Kidney glomerular epithelial cell (primary cell): ENCODE data around the gene OR1M1.
A peak's percentile ranks its signal among the peaks of the same experiment; 100 is the strongest.

Source experiments
- DNase-seq: peaks from one replicate; lab custom pipeline; 2025; lab: John Stamatoyannopoulos, UW

The OR1M1 gene

DNA sequence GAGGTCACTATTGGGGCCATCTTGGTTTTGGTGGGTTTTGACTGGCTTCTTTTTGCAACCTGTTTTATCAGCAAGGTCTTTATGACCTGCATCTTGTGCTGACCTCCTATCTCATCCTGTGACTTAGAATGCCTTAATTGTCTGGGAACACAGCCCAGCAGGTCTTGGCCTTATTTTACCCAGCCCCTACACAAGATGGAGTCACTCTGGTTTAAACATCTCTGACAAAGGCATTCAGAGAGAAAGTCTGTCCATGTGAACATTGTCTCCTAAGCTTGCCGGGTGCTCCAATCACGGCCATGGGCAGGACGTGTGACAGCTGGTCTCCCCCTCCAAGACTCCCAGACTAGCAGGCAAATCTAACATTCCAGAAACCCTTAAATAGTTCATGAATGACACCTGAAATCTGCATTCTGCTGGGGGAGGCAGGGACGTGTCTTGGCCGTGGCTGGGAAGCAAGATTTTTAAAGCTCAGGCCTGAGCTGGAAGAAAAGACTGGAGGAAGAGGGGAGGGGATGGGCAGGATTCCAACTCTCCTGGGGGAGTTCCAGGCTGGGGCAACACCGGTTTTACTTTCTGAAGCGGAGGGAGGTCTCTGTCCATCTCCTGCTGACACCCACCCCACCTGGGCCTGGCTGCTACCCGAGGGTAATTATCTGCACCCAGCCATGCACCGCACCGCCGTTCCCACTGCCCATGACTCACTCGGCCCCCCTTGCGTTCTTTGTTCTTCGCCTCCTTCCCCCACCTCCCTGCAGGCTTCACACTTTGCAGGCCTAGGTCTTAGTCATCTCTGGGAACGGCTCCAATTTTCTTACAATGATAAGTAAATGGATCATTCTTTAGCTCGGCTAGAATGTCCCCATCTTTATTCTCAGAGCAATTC, 11.6 kb upstream of the OR1M1 start:
- DNase-seq = peak; percentile 100

DNA sequence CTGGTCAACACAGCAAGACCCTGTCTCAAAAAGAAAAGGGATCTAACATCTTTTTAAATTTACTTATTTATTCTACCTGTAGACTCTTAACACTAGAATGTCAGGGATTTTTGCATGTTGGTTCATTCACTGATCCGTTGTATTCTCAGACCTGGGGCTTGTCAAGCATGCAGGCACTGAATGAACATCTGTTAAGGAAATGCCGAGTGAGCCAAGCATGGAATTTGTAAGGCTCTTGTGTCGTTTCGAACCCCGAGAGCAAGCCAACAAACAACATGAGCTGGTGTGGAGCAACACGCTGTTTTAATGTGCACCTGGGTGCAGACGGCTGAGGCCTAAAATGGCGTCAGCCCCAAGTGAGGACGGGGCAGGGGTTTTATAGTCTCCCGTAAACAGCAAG, 10.0 kb upstream of the OR1M1 start:
- no peak for DNase-seq

DNA sequence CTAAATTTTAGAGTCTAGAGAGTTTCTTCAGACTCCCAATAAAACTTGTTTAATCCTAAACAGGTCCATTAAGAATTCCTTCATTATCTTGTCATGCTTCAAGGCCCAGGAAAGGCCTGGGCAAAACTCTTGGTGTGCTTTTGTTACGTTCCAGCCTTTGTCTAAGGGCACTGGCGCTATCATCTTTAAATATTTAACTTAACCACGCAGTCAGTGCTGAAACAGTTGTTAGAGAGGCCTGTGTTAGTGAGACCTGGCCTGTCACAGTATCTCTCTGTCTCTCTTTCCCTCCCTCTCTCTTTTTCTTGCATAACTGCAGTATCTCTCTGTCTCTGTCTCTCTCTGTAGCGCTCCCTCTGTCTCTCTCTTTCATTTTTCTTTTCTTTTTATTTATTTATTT, 8.2 kb upstream of the OR1M1 start:
- DNase-seq = peak; percentile 56

DNA sequence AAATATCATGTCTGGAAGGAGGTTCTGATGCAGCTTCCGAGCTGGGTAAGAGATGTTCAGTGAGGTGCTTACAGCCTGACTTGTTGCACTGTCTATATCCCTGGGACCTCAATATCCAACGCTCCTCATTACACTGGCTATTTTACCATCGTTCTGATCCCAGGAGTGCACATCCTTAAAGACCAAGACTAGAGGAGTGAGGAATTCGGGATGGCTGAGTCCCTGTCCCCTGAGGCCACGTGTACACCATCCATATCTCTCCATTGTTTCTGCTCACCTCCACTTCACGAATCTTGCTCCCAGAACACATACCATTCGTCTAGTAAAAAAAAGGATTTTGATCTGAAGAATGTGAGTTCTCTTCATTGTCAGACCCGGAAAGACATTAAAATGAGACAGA, 20.5 kb downstream of the OR1M1 start, which contains the start of gene OR7G2:
Gene OR7G2 (minus strand): TSS at position 101 of the 400 bp plus-strand sequence. CDS start 4,232 bp downstream, outside the sequence.
- no peak for DNase-seq

DNA sequence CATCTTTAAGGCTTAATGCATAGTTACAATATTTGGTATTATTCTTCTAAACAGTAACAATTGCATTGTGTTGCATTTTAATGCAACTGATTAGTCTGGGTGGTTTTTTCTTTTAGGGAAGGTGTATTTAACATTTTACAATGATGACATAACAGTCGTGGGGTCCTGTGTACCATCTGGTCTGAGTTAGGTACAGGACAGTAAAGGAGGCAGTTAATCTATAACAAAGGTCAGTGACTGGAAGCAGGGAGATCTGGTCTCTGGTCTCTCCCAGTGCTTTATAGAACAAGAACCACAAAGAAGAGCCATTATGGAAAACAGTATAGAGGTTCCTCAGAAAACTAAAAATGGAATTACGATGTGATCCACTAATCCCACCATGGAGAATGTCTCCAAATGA, 23.1 kb downstream of the OR1M1 start:
- no peak for DNase-seq

DNA sequence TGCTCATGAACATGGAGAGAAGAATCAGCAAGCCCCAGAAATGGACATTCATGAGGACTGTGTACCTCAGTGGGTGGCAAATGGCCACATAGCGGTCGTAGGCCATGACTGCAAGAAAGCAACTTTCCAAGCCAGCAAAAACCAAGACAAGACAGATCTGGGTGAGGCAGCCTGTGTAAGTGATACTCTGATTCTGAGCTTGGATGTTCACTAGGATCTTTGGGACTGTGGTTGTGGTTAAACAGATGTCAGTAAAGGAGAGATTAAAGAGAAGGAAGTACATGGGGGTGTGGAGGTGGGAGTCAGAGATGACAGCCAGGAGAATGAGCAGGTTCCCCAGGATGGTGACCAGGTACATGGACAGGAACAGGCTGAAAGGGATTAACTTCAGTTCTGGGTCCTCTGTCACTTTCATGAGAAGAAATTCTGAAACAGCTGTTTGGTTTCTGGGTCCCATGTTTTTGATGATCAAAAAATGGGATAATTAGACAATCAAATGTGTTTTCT, 28.5 kb downstream of the OR1M1 start, which contains the start of gene OR7G1:
Gene OR7G1 (minus strand): TSS at position 457 of the 507 bp plus-strand sequence. CDS start 0 bp downstream, at position 457.
- DNase-seq = no peak

DNA sequence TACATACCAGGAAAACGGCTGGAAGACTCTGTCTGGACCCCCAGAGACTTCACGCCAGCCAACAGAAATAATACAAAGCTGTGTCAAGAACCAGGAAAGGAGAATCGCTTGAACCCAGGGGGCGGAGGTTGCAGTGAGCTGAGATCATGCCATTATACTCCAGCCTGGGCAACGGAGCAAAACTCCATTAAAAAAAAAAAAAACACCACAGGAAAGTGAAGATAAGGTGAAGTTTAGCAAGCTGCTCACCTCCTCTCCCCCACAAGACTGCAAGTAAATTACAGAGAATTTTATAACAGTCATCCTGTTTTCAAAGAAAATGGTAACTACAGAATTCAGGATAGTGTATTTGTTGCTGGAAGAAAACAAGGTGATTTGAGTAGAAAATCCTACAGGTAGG, 29.7 kb downstream of the OR1M1 start:
- no peak for DNase-seq

DNA sequence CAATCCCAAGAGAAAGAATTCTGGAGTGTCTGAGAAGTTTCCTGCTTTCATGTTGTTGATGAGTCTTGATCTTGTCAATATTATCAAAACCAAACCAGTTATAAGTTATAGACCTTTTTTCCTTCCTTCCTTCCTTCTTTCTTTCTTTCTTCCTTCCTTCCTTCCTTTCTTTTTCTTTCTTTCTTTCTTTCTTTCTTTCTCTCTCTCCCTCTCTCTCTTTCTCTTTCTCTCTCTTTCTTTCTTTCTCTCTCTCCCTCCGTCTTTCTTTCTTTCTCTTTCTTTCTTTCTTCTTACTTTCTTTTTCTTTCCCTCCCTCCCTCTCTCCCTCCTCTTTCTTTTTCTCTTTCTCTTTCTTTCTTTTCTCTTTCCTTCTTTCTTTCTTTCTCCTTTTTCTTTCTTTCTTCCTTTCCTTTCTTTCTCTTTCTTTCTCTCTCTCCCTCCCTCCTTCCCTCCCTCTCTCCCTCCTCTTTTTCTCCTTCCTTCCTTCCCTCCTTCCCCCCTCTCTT, 40.1 kb downstream of the OR1M1 start, which contains the start of gene OR7G3:
Gene OR7G3 (minus strand): TSS at position 51 of the 506 bp plus-strand sequence. CDS start 0 bp downstream, at position 51.
- DNase-seq = no peak

DNA sequence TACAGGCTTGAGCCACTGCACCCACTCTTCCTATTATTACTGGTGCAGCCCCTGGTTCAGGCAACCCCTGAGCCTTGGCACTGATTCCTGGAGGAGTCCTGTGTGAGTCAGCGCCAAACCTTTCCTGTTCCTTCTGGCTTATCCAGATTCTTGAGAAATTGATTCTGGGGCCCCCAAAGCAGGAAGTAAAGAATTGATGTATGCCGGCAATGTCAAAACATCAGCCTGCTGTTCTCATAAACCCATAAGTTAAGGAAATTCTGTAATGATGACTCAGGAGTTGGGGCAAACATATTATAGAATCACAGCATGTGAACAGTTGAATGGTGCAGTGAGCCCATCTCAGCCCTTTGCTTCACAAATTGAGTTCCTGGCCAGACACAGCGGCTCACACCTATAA, 41.3 kb downstream of the OR1M1 start:
- DNase-seq = no peak

DNA sequence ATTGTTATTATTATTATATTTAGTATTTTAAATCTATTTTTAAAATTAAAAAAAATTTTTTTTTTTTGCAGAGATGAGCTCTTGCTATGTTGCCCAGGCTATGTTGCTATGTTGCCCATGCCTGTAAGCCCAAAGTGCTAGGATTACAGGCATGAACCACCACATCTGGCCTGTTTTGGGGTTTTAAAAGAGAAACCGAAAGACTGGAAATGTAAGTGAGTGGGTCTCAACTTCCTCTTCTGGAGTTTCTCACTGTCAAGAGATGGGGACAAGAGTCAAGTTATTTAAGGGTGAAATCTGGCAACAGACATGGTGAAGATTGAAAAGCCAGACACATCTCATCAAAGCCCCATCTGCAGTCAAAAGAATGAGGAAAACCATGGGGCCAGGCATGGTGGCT, 44.1 kb downstream of the OR1M1 start:
- DNase-seq = no peak

DNA sequence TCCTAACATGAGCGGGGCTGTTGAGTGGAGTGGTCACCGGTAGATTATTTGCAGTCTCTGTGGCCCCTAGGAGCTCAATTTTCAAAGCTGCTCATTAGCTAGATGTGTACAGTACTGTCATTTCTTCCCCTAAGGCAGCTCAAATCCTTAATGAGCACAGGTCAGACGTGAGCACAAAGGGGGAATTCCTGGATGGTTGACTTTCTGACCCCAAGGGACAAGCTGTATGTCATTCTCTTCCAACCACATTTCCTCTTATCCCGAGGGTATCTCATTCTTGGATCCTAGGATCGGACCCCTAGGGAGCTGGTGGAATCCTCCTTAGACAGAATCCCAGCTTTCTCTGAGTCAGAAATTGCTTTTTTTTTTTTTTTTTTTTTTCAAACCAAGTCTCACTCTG, 45.6 kb downstream of the OR1M1 start:
- no peak for DNase-seq

DNA sequence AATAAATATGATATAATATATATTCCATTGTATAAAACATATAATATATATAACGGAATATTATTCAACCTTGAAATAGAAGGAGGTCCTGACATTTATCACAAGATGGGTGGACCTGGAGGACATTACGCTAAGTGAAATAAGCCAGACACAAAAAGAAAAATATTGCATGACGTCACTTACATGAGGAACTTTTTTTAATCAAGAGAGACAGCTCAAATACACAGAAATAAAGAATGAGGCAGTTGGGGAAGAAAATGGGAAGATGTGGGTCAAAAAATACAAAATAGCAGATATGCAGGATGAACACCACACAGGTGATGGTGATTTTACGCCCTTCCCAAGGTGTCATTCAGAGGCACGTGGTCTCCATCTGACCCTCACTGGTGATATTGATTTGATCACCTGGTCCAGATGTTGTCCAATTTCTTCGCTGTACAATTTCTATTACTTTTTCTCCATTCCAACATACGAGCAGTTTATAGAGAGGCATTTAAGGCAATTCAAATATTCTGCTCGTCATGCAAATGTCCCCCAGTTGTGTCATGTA, 52.8 kb downstream of the OR1M1 start:
- no peak for DNase-seq

DNA sequence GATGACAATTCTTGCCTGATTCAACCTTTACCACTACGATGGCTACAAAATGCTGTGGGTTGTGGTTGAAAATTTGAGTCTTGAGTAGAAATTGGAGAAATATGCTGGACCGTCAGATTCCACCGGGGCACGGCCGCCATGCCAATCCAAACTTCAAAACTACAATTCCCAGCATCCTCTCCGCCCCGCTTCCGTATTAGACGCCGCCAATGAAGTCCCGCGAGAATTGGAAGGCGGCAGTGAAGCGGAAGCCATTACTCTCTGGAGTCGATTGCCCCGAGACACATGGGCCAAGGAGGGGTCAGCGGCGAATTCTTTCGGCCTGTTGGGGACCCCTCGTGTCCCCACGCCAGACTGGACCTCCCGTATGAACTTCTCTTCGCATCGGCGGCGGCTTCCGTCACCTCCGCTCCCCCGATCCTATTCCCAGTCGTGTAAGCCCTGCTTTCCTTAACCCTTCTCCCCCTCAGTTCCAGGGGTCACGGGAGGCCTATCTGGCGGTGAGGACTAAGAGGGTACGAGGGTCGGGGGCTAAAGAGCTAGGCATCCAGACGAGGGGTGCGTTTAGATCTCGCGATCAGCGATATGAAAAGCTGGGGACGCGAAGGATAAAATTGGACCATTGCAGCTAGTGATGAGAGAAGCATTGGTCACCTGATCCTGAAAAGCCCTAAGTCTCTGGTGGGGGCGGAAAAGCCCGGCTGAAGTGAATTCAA, 53.5 kb downstream of the OR1M1 start, which contains the start of gene ZNF317:
Gene ZNF317 (plus strand): TSS at position 239 of the 716 bp plus-strand sequence. CDS start 15,620 bp downstream, outside the sequence.
- peak; percentile 87 for DNase-seq

DNA sequence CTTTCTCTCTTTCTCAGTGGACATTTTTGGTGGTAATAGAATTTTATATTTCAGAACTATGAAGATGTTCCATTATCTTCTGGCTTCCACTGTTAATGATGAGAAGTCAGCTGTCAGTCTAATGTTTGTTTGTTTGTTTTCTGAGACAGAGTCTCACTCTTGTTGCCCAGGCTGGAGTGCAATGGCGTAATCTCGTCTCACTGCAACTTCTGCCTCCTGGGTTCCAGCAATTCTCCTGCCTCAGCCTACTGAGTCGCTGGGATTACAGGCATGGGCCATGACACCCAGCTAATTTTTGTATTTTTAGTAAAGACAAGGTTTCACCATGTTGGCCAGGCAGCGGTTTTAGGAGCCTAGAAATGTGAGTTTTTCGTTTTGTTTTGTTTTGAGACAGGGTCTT, 58.1 kb downstream of the OR1M1 start:
- DNase-seq = no peak
